Measurements from ENCODE around the gene CRYGB.

The CRYGB gene

DNA sequence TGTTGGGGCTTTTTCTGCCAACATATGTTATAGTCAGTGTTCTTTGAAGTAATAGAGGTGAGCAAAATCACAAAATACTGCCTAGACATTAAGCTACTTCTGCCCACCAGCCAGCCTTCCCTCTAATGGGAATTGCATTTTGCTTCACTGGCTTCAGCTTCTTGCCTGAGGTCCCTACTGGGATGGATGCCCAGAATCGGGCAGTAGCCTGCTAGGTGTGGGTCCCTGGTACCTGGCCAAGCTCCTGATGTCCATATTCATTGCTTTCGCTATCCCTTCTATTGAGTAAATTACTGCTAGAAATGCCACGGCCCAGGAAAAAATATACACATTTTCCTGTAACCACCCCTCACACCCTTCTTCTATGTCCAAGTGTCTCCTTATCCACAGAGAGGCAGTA, 48.6 kb downstream of the CRYGB start:
- H3K9me3 ChIP-seq (ENCODE audit: control insufficient read depth, low read length), result no peaks in the 10 kb centered on the region
- H3K27ac ChIP-seq (ENCODE audit: low read length, poor library complexity, severe bottlenecking), result no peak overlapping the region
- H4K91ac ChIP-seq (ENCODE audit: low read length), result no peak overlapping the region
- no peak overlapping the region for H3K9ac ChIP-seq (ENCODE audit: low read length)
- H3K4me3 ChIP-seq (ENCODE audit: insufficient read depth in 1 of 2, low read depth in 1 of 2, low read length in 2 of 2), result no peak overlapping the region
- DNase-seq, result no peak
- no peak overlapping the region for H3K18ac ChIP-seq (ENCODE audit: low read depth in 1 of 2, low read length in 2 of 2)
- H2AK5ac ChIP-seq (ENCODE audit: low read length, severe bottlenecking), result no peak overlapping the region
- no peak overlapping the region for H2BK12ac ChIP-seq (ENCODE audit: low read length in 2 of 2)
- H2BK5ac ChIP-seq (ENCODE audit: low read depth, low read length, poor library complexity, severe bottlenecking), result no peak overlapping the region
- H2BK120ac ChIP-seq (ENCODE audit: low read depth, low read length), result no peak overlapping the region
- H3K4ac ChIP-seq (ENCODE audit: low read depth in 1 of 2, low read length in 2 of 2), result no peak overlapping the region
- no peak overlapping the region for H2BK15ac ChIP-seq (ENCODE audit: low read depth, poor library complexity, severe bottlenecking)
- no peak overlapping the region for H2AFZ ChIP-seq (ENCODE audit: low read depth, low read length)
- no peaks in the 10 kb centered on the region for H3K79me1 ChIP-seq (replicated peaks; ENCODE audit: low read length, poor library complexity, severe bottlenecking)
- no peak overlapping the region for H4K8ac ChIP-seq (ENCODE audit: low read length)
- H3K27me3 ChIP-seq (ENCODE audit: control insufficient read depth in 1 of 2, insufficient read depth in 1 of 2, low read length in 2 of 2), result peaks cover 0 to 27% of the 10 kb centered on the region in 2 experiments
- no peak overlapping the region for H3K14ac ChIP-seq (ENCODE audit: low read length in 2 of 2)
- no peaks in the 10 kb centered on the region for H3K4me1 ChIP-seq (ENCODE audit: control insufficient read depth, insufficient read depth, low read depth, low read length)
- no peak overlapping the region for H3K4me2 ChIP-seq (ENCODE audit: low read length, poor library complexity, severe bottlenecking)
- 81% methylated on average over 3 of the region's 3 CpGs for WGBS
- H3K23ac ChIP-seq (ENCODE audit: low read length in 2 of 2), result no peak overlapping the region
- H3K36me3 ChIP-seq (ENCODE audit: control insufficient read depth in 1 of 2, insufficient read depth in 2 of 2, low read depth in 1 of 2, low read length in 2 of 2), result no peaks in the 10 kb centered on the region

DNA sequence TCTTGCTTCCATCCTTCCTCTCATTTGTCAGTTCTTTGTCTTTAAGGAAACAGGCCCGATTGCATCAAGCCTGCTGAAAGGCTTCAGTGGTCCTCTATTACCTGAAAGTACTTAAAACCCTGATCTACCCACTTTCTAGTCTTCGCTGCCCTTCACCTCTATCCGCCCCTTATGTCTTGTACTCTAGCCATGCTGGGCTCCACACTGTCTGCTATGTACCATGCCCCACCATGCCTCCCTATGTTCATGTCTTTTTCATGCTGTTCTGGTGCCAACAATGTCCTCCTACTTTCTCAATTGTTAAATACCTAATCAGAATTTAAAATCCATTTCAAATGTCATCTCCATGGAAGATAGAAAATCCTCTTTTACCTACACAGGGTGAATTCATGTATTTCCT, 49.9 kb downstream of the CRYGB start:
- no peak overlapping the region for H3K23ac ChIP-seq (ENCODE audit: low read length in 2 of 2)

DNA sequence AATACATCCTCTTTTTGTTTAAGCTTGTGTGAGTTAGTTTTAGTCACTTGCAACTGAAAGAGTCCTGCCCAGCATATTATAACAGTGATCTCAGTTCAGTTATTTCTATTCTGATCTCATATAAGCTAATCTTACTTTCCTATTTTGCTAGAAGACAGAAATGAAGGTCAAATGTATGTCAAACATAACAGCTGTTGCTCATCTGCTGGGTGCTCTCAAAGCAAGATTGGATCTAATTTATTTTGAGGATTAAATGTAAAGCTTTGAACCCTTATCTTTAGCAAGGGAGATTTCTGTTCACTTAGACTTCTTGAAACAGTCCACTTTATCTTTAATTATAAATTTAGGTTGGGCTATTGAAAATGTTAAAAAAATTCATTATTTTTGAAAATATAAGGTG, 52.8 kb downstream of the CRYGB start:
- H3K14ac ChIP-seq (ENCODE audit: low read length in 2 of 2), result no peak overlapping the region
- H3K4ac ChIP-seq (ENCODE audit: low read depth in 1 of 2, low read length in 2 of 2), result no peak overlapping the region
- no peak overlapping the region for H3K23ac ChIP-seq (ENCODE audit: low read length in 2 of 2)
- no peaks in the 10 kb centered on the region for H3K36me3 ChIP-seq (ENCODE audit: control insufficient read depth in 1 of 2, insufficient read depth in 2 of 2, low read depth in 1 of 2, low read length in 2 of 2)
- H3K4me2 ChIP-seq (ENCODE audit: low read length, poor library complexity, severe bottlenecking), result no peak overlapping the region
- no peaks in the 10 kb centered on the region for H3K4me1 ChIP-seq (ENCODE audit: control insufficient read depth, insufficient read depth, low read depth, low read length)
- no peaks in the 10 kb centered on the region for H3K79me1 ChIP-seq (replicated peaks; ENCODE audit: low read length, poor library complexity, severe bottlenecking)
- no peaks in the 10 kb centered on the region for H3K9me3 ChIP-seq (ENCODE audit: control insufficient read depth, low read length)
- H3K9ac ChIP-seq (ENCODE audit: low read length), result no peak overlapping the region
- H2BK5ac ChIP-seq (ENCODE audit: low read depth, low read length, poor library complexity, severe bottlenecking), result no peak overlapping the region
- H3K27ac ChIP-seq (ENCODE audit: low read length, poor library complexity, severe bottlenecking), result no peak overlapping the region
- no peak overlapping the region for H2BK12ac ChIP-seq (ENCODE audit: low read length in 2 of 2)
- H2BK120ac ChIP-seq (ENCODE audit: low read depth, low read length), result no peak overlapping the region
- no peak overlapping the region for H2AK5ac ChIP-seq (ENCODE audit: low read length, severe bottlenecking)
- peaks cover 0 to 29% of the 10 kb centered on the region in 2 experiments for H3K27me3 ChIP-seq (ENCODE audit: control insufficient read depth in 1 of 2, insufficient read depth in 1 of 2, low read length in 2 of 2)
- no peak overlapping the region for H4K91ac ChIP-seq (ENCODE audit: low read length)
- H2BK15ac ChIP-seq (ENCODE audit: low read depth, poor library complexity, severe bottlenecking), result no peak overlapping the region
- no peak for DNase-seq
- no peak overlapping the region for H3K18ac ChIP-seq (ENCODE audit: low read depth in 1 of 2, low read length in 2 of 2)
- H2AFZ ChIP-seq (ENCODE audit: low read depth, low read length), result no peak overlapping the region
- no peak overlapping the region for H4K8ac ChIP-seq (ENCODE audit: low read length)
- H3K4me3 ChIP-seq (ENCODE audit: insufficient read depth in 1 of 2, low read depth in 1 of 2, low read length in 2 of 2), result no peak overlapping the region

More for the DNA sequence above, 49.9 kb downstream of the CRYGB start:
- no peak overlapping the region for H3K27ac ChIP-seq (ENCODE audit: low read length, poor library complexity, severe bottlenecking)
- peaks cover 0 to 31% of the 10 kb centered on the region in 2 experiments for H3K27me3 ChIP-seq (ENCODE audit: control insufficient read depth in 1 of 2, insufficient read depth in 1 of 2, low read length in 2 of 2)
- no peak overlapping the region for H4K8ac ChIP-seq (ENCODE audit: low read length)
- H3K18ac ChIP-seq (ENCODE audit: low read depth in 1 of 2, low read length in 2 of 2), result no peak overlapping the region
- H3K9me3 ChIP-seq (ENCODE audit: control insufficient read depth, low read length), result no peaks in the 10 kb centered on the region
- no peak overlapping the region for H3K14ac ChIP-seq (ENCODE audit: low read length in 2 of 2)
- no peak overlapping the region for H3K4me3 ChIP-seq (ENCODE audit: insufficient read depth in 1 of 2, low read depth in 1 of 2, low read length in 2 of 2)
- no peaks in the 10 kb centered on the region for H3K79me1 ChIP-seq (replicated peaks; ENCODE audit: low read length, poor library complexity, severe bottlenecking)
- H2BK12ac ChIP-seq (ENCODE audit: low read length in 2 of 2), result no peak overlapping the region
- H3K4me2 ChIP-seq (ENCODE audit: low read length, poor library complexity, severe bottlenecking), result no peak overlapping the region
- H3K4me1 ChIP-seq (ENCODE audit: control insufficient read depth, insufficient read depth, low read depth, low read length), result no peaks in the 10 kb centered on the region
- no peaks in the 10 kb centered on the region for H3K36me3 ChIP-seq (ENCODE audit: control insufficient read depth in 1 of 2, insufficient read depth in 2 of 2, low read depth in 1 of 2, low read length in 2 of 2)
- H2AFZ ChIP-seq (ENCODE audit: low read depth, low read length), result no peak overlapping the region
- DNase-seq, result no peak
- H2BK15ac ChIP-seq (ENCODE audit: low read depth, poor library complexity, severe bottlenecking), result no peak overlapping the region
- H4K91ac ChIP-seq (ENCODE audit: low read length), result no peak overlapping the region
- H2BK120ac ChIP-seq (ENCODE audit: low read depth, low read length), result no peak overlapping the region
- no peak overlapping the region for H2BK5ac ChIP-seq (ENCODE audit: low read depth, low read length, poor library complexity, severe bottlenecking)
- no peak overlapping the region for H2AK5ac ChIP-seq (ENCODE audit: low read length, severe bottlenecking)
- WGBS, result 87% methylated on average over 3 of the region's 3 CpGs
- H3K9ac ChIP-seq (ENCODE audit: low read length), result no peak overlapping the region
- H3K4ac ChIP-seq (ENCODE audit: low read depth in 1 of 2, low read length in 2 of 2), result no peak overlapping the region

Data from mesenchymal stem cell (in vitro differentiated cells and primary cell).